GM21717 (cell line): ENCODE results near the gene GON7.
"Not testable (repeated sequence)": the region's sequence is repeated elsewhere in the genome, so short reads cannot be mapped to it uniquely, and the experiment has no call there.

ENCODE experiments used
- ATAC-seq: cut with Tn5 transposase; IDR thresholded peaks from one replicate; pipeline ENCODE4 v1.9.1; 2021; ENCODE audit warnings: mild to moderate bottlenecking, moderate library complexity; ENCODE audit not compliant: unreplicated experiment

The GON7 gene, protein sequence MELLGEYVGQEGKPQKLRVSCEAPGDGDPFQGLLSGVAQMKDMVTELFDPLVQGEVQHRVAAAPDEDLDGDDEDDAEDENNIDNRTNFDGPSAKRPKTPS

GRCh38 chr14:93206793-93207467 lies at the start of gene GON7, which contains the start of gene UBR7:
Gene GON7, minus strand, starts transcription at chr14:93207065. Its CDS starts 28 bp downstream, at chr14:93207037.
Gene UBR7, plus strand, starts transcription at chr14:93207256. Its CDS starts 36 bp downstream, at chr14:93207292.
- peak; percentile 84 for ATAC-seq

DNA sequence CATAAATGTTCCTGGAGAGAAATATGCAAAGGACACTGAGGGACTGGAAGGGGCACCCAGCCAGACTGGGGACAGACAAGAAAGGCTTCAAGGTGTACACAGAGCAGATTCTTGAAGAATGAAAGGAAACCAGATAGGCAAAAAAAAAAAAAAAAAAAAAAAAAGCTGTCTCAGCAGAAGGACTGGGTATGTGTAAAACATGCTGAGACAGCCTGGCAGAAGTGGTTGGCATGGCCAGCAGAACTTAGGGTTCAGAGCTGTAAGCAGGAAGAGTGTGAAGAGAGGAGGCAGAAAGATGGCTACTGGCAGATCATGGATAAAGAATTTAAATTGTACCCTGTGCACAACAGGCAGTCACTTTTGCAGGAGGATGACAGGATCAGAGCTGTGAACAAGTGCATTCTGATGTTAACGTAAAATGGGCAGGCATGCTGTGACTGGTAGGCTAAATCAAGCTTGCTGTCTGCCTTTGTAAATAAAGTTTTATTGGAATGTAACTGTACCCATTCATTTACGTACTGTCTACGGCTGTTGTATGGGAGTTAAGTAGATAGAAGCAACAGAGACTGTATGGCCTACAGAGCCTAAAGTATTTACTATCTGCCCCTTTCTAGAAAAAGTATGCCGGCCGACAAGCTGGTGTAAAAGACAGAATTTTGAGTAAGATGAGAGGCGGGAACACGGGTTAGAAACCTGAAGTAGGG lies 42.4 kb upstream of the GON7 start:
- no peak for ATAC-seq

- ATAC-seq, result no peak
Measured at GRCh38 chr14:93246534-93246933, 39.7 kb upstream of the GON7 start.

- ATAC-seq, result no peak
Measured at GRCh38 chr14:93245764-93246420, 39.0 kb upstream of the GON7 start.

GRCh38 chr14:93240678-93241000 lies 33.8 kb upstream of the GON7 start:
- no peak for ATAC-seq

DNA sequence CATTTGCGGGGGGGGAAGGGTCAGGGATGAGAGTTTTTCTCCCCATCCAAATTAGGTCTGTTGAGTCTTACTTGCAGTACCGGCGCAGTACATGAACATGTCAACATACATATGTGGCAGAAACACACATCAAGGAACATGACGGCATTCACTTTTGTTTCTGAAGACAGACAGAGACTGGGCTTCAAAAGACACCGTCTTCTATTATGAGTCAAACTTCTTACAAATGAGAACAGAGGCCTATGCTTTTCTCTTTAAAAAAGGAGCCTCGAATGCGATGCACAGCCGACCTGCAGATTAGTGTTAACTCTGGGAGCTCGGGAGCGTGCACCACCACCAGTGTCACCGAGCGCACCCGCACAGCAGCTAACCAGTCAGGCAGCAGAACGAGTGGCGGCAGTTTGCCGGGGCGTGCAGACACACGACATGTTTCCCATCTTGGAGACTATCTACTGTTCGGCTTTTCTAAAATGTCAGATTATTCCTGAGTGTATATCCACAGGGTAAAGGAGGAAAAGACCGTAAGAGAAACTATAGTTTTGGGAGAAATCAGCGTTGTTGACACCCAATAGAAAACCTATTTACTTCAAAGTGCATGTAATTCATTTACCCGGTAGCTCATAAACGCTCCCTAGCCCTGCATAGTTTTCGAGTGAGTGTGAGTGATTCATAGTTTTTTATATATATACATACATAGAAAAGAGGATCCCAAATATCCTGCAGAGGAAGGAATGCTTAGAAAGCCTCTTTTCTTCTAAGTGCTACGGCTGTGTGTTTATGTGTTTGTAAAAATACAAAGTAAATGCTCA lies 33.2 kb upstream of the GON7 start:
- no peak for ATAC-seq

DNA sequence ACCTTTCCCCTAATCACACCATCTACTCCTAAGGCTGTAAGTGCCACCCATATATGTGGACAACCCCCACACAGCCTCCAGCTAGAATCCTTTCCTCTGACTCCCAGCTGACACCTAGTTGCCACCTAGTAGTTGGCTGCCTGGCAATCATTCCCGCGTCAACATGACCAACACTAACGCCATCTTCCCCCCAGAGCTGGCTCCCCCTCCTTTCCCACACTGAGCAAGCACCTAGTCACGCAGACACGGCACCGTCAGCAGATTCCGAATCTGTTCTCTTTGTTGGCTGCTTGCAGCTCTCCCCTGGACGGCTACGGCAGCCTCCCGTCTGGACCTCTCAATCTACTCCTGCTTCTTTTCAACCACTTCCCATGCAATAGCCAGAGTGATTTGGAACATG lies 27.9 kb upstream of the GON7 start:
- no peak for ATAC-seq

DNA sequence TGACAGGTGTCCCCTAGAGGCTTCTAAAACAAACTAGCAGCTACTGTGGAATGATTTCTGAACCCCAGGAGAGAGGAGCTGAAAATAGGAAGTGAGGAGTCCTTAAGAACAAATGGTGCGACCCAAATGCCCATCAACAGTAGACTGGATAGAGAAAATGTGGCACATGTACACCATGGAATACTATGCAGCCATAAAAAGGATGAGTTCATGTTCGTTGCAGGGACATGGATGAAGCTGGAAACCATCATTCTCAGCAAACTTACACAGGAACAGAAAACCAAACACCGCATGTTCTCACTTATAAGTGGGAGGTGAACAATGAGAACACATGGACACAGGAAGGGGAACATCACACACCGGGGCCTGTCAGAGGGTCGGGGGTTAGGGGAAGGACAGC lies 26.2 kb upstream of the GON7 start:
- ATAC-seq, result not testable (repeated sequence)

- no peak for ATAC-seq
Measured at GRCh38 chr14:93232159-93232558, 25.3 kb upstream of the GON7 start.

GRCh38 chr14:93231129-93231979 lies 24.5 kb upstream of the GON7 start:
- ATAC-seq, result no peak

DNA sequence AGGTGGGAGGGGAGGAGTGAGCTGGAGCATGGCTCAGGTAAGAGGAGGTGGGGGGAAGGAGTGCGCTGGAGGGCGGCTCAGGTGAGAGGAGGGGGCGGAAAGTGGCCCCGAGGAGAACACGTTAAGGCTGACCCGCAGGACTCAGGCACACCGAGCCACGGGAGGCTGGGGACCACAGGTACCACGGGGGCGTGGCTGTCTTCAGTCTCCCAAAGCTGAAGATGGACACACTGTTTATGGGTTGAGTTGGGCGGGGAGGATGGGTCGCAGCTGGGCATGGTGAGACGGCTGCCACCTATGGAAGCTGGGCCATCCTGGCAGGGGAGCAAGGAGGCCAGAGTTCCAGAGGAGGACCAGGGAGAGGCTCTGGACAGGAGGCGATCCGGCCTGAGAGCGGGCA lies 23.7 kb upstream of the GON7 start:
- no peak for ATAC-seq

DNA sequence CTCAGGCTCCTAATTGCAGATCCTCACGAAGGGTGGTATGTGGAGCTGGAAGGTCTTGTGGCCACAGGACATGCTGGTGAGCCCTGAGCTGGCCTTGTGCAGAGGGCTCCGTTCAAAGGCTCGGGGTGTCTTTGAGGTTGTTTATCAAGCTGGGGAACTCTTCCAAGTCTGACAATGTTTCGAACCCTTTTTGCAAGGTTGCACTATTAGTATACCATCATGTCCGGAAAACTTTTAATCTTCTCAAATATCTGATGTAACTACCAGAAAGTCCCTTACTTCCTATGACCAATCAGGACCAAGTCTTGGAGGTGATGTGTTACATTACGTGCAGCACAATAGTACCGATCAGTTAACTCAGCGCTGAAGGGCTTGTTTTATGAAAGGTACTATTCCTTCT lies 21.7 kb upstream of the GON7 start:
- no peak for ATAC-seq

GRCh38 chr14:93223565-93223964 lies 16.7 kb upstream of the GON7 start:
- no peak for ATAC-seq

DNA sequence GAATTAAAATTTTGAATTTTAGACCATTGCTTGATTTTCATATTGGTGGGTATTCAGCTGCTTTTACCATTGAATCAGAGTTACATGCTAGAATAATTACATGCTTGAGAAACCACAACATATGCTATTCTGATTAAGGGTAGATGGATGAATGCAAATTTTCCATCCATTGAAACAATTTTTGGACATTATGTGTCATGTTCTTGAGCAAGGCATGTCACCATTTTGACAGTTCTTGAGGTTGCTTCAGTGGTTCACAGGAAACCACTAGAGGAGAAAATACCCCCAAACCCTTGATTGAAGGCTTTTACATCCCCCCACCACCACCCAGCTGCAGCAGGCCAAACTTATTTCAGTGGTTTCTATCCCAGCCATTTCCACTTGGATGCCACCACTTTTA lies 13.6 kb upstream of the GON7 start:
- ATAC-seq, result no peak

- ATAC-seq, result no peak
Measured at GRCh38 chr14:93219103-93219726, 12.3 kb upstream of the GON7 start.

DNA sequence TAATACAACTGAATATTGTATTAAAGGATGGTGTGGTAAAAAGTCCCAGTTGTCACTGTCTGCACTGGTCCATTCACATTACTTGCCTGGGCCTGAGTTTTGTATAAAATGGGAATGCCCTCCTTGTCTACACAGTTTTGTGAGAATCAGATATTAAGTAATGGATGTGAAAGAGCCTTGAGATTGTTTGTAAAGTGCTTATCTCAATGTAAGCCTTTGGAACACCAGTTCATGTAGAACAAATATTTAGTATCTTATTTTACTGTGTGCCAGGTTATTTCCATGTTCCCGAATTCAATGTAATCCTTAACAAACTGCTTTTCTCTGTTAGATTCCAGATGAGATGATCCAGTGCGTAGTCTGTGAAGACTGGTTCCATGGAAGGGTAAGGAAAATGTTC lies 7.7 kb upstream of the GON7 start:
- ATAC-seq, result no peak

- peak; percentile 64 for ATAC-seq
Measured at GRCh38 chr14:93212432-93212831, 5.6 kb upstream of the GON7 start.

DNA sequence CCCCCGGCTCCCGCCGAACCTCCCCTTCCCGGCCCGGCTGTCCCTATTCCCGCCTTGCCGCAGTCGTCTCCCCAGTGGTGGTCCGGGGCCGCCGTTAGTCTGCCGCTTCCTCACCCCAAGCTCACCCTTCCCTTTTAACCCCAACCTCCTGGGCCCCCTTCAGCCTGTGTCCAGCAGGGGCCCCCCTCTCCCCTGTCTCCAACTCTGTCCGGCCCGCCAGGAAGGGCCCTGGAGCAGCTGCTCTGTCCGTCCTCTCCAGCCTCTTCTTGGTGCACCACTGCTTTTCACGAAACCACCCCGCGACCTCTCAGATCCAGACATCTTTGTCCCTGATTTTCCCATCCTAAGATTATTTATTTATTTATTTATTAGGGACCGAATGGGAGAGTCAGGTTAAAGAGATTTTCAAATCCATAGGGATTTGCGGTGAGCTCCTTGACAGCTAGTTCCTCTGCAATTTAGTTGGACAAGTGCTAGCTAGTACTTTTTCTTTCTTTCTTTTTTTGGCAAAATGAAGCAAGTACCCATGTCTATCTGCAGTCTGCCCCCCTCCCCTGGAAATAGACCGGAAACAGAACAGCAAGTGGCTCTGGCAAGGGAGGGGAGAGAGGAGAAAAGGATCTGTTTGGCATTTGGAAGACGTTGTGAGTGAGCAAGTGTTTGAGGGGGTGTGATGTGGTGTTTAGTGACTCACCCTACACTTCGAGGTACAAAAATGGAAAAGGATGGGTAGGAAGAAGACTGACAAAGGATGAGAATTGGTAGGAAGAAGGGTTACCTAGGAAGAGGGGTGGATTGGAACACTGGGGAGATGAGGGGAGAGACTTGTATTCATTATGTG lies 823 bp upstream of the GON7 start:
- peak; percentile 47 for ATAC-seq

DNA sequence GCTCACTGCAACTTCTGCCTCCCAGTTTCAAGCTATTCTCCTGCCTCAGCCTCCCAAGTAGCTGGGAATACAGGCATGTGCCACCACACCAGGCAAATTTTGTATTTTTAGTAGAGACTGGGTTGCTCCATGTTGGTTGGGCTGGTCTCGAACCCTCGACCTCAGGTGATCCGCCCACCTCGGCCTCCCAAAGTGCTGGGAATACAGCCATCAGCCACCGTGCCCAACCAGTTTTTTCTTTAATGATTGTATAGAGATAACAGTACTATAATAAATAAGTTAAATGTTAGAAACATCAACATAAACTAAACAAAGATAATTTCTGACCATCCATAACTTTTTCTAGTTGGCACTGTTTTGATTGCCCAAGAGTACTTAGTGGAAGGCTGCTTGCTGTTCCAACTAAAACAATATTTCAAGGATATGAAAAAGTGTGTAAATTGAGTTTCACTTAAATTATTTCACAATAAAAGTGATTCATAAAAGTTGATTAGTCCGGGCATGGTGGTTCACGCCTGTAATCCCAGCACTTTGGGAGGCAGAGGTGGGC lies 5.6 kb downstream of the GON7 start:
- ATAC-seq, result no peak
